GM19035 (cell line): ENCODE results near the gene EIF1.

Experiments
- ATAC-seq: cut with Tn5 transposase; IDR thresholded peaks from one replicate; pipeline ENCODE4 v1.9.1; 2021; ENCODE audit not compliant: unreplicated experiment

Gene EIF1

DNA sequence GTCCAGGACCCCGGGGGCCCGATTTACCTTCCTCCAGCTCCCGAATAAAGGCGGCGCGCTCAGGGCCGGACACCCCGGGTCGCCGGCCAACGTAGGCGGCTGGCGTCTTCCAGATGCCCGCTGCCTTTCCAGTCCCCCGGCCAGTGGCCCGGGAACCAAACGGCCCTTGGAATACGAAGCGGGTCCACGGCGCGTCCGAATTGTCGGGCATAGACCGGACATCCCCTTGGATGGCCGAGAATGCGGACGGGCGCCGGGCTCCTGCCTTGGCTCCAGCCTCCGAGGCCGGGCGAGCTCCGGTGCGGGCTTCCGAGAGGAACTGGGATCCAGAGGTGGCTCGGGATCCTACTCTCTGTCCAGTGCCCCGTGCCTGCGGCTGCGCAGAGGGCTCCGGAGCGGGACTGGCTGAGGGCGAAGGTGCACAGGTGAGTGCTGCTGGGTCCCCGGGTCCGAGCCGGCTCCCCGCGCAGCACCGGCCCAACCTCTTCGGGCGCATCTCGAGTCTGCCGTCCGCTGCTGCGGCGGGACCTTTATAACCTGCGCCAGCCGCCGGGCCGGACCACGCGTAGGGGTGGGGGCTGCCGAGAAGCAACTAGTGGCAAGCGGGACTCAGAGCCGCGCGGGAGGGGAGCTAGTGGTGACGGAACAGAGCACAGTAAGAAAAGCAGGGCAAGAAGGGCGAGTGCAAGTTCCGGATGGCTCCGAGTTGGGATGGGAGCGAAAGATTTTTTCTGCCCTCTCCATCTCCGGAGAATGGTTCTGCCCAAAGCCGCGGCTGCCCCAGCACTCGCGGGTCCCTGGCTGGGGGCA lies 45.7 kb downstream of the EIF1 start, which contains the start of gene HAP1:
Gene HAP1, minus strand, starts transcription at position 505 of the 810 bp plus-strand sequence. Its CDS starts 9 bp downstream, at position 496.
- ATAC-seq: no peak

DNA sequence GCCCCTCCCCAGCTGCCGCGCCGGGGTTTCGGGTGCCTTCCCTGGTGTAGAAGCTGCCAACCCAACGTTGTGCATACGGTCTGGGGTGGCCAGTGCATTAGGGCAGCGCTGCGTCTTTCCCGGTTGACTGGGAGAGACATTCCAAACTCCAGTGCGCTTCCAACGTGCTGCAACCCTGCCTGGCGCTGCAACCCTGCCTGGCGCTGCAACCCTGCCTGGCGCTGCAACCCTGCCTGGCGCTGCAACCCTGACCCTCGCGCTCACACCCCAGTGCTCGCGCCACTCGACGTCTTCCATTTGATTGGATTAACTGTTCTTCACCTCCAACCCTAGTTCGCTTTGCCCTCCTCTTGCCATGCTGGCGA lies 46.2 kb downstream of the EIF1 start:
- no peak for ATAC-seq

DNA sequence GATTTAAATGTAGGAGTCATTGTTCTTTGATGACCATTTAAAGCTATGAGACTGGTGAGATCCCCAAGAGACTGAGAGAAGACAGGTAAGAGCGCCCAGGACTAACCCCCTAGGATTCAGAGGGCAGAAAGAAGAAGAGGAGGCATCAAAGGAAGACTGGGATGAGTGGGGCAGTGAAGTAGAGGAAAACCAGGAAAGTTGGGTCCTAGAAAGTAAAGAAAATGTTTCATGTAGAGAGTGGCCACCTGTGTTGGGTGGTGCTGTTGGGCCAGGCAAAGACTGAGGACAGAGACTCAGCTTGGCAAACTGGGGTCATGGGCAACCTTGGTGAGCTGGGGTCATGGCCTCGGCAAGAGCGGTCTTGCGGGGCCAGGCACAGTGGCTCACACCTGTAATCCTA lies 47.1 kb downstream of the EIF1 start:
- ATAC-seq: no peak

DNA sequence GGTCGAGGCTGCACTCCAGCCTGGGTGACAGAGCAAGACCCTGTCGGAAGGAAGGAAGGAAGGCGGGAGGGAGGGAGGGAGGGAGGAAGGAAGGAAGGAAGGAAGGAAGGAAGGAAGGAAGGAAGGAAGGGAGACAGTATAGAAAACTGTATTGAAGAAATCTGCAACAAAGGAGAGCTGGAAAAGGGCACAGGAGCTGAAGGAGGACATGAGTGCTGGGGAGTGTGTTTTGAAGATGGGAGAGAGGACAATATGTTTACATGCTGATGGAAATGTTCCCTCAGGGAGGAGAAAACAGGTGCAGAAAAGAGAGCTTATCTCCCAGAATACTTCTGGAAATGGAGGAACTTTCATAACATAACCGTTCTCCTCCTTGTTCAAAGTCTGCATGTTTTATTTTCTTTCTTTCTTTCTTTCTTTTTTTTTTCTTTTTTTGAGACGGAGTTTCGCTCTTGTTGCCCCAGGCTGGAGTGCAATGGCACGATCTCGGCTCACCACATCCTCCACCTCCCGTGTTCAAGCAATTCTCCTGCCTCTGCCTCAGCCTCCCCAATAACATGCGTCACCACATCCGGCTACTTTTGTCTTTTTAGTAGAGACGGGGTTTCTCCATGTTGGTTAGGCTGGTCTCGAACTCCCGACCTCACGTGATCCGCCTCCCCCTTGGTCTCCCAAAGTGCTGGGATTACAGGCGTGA lies 48.4 kb downstream of the EIF1 start:
- ATAC-seq: no peak

DNA sequence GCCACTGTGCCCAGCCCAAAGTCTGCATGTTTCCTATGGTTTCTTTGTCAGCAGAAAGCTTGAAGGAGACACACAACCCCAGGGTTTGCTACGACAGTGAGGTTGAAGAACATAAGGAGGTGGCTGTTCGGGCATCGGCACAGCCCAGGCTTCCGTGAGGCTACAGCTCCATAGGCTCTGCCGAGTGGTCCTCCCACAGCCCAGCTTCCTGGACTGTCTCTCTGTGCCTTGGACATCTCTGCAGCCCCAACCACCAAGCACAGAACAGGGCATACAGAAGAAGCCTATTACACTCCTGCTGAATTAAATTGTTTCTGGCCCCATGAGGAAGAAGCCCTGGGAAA lies 49.0 kb downstream of the EIF1 start:
- no peak for ATAC-seq

GRCh38 chr17:41738077-41738800 lies 49.6 kb downstream of the EIF1 start:
- peak; percentile 74 for ATAC-seq

DNA sequence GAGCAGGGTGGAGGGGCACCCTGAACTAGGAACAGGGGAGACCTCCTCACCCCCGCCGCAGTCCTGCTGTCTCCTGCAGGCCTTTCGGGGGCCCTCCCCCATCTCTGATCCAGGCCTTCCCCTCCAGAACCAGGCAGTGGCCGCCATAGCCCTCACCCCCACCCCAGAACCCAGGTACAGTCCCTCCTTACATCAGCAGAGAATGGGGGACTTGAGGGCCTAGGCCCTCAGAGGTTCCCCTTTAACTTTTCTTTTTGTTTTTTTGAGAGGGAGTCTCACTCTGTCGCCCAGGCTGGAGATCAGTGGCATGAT lies 50.1 kb downstream of the EIF1 start:
- ATAC-seq: no peak

- ATAC-seq: no peak
Measured at GRCh38 chr17:41739661-41740352, 51.1 kb downstream of the EIF1 start.

- ATAC-seq: no peak
Measured at GRCh38 chr17:41740506-41740905, 51.8 kb downstream of the EIF1 start.

DNA sequence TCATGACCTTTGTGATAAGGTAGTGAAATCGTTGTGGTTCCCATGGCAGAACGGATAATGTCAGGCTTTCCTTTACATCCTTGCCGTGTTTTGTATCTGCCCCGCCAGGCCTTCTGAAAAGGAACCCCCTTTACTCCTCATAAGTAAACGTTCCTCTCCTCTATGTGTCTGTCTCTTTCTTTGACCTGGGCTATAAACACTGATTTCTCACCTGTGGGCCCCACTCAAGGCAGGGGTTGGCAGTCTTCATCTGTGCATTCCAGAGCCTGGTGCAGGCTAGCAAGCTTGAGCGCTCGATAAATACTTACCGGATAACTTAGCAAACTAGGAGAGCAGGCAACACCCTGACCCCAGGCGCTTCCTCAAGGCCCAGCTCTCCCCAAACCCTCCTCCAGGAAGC lies 53.0 kb downstream of the EIF1 start:
- ATAC-seq: no peak
